Neuron (in vitro differentiated cells): ENCODE data around the gene ATP6V1G3.

ENCODE experiments used
- H2AFZ ChIP-seq: one replicate; pipeline ENCODE4 v1.6.1; 2013; ENCODE audit warnings: low read depth, mild to moderate bottlenecking, inconsistent platforms, low read length, moderate library complexity
- H3K27me3 ChIP-seq: one replicate; pipeline ENCODE4 v1.6.1; 2013; ENCODE audit warnings: low read length; ENCODE audit not compliant: insufficient read depth
- H3K36me3 ChIP-seq: one replicate; pipeline ENCODE4 v1.6.1; 2013; ENCODE audit warnings: low read length; ENCODE audit not compliant: insufficient read depth
- H3K4me1 ChIP-seq: one replicate; pipeline ENCODE4 v1.6.1; 2013; ENCODE audit warnings: low read length; ENCODE audit not compliant: insufficient read depth
- H3K4me3 ChIP-seq: 2 replicates; pipeline ENCODE4 v1.5.1; 2013; ENCODE audit warnings: mild to moderate bottlenecking, low read length, moderate library complexity
- H3K9me3 ChIP-seq: one replicate; pipeline ENCODE4 v1.6.1; 2013; ENCODE audit warnings: low read length

ATP6V1G3 gene

GRCh38 chr1:198558402-198558801 is 17.9 kb upstream of the ATP6V1G3 start:
- Histone ChIP-seq H2AFZ (no peak overlapping the region), H3K4me1 (no peaks in the 10 kb centered on the region), H3K4me3 (no peak overlapping the region), H3K9me3 (no peaks in the 10 kb centered on the region), H3K36me3 (no peaks in the 10 kb centered on the region), H3K27me3 (no peaks in the 10 kb centered on the region)

DNA sequence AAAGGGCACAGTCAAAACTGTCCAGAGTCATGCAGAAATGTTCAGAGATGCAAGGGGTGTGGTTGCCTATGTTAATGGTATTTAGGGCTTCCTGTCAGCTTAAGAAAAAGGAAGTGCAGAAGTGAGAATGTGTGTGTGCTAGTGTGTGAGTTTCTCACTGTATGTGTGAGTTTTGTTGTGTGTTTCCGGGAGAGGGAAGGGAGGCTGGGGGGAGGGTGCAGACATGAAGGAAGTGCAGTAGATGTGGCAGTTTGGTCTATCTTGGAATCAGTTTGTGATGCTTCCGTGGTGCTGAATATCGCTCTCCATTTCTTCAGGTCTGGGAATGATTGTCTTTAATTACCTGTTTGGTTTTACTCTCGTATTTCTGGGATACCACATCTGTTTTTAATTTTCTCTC is 16.5 kb upstream of the ATP6V1G3 start:
- Histone ChIP-seq H3K9me3 (no peaks in the 10 kb centered on the region), H3K36me3 (no peaks in the 10 kb centered on the region), H3K27me3 (no peaks in the 10 kb centered on the region), H3K4me1 (no peaks in the 10 kb centered on the region), H2AFZ (no peak overlapping the region), H3K4me3 (no peak overlapping the region)

DNA sequence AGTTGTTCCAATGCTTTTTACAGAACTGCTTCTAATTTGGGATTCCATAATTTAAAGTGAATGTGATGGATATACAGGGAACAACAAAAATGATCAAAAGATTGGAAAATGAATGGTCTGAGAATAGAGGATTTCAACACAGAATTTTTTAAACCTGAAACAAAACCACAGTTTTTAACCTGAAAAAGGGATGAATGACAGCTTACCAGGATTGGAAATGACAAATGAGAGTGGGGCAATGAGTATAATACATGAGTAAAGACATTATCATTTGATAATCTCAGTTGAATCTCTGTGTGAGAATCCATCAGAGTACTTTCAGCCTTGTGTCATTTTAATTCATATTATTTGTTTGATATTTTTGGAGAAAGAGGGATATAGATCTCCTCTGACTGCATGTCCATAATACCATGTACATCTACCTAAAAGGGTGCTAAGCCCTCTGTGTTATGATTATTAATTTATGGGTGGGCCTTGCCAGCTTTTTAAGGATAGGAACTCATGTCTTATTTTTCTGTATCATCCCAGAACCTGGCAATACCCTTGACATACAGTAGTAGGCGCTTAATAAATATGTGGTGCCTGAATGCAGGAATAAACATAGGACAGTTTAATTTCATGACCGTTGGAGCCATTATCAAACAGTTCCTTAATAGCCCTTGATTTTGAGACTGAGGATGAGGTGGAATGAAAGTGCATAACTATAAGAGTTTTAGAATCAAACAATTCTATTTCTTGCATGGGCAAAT is 12.4 kb upstream of the ATP6V1G3 start:
- Histone ChIP-seq H3K27me3 (no peaks in the 10 kb centered on the region), H3K4me1 (no peaks in the 10 kb centered on the region), H3K36me3 (no peaks in the 10 kb centered on the region), H3K9me3 (no peaks in the 10 kb centered on the region), H2AFZ (no peak overlapping the region), H3K4me3 (no peak overlapping the region)

GRCh38 chr1:198550941-198551524 is 10.6 kb upstream of the ATP6V1G3 start:
- H2AFZ ChIP-seq = no peak overlapping the region
- H3K4me1 ChIP-seq = no peaks in the 10 kb centered on the region
- H3K9me3 ChIP-seq = no peaks in the 10 kb centered on the region
- no peak overlapping the region for H3K4me3 ChIP-seq
- no peaks in the 10 kb centered on the region for H3K36me3 ChIP-seq
- no peaks in the 10 kb centered on the region for H3K27me3 ChIP-seq

DNA sequence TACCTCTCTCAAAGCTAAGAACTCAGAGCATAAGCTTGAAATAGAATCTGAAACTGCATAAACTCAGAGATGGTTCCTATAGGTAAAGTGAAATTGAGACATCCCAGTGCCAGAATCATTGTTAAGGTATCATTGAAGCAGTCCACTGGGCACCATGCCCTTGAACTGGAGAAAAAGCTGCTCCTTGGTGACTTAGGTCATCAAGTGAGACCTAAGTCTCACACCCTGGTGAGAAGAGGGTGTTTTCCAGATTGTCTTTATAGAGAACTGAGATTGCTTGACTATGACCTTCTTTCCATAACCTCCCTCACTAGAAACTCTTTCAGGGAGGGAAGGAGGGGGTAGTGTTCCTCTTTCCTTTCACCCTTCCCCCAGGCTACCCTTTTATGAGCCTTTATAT is 9.4 kb upstream of the ATP6V1G3 start:
- Histone ChIP-seq H3K36me3 (no peaks in the 10 kb centered on the region), H3K4me3 (no peak overlapping the region), H3K27me3 (no peaks in the 10 kb centered on the region), H2AFZ (no peak overlapping the region), H3K4me1 (no peaks in the 10 kb centered on the region), H3K9me3 (no peaks in the 10 kb centered on the region)

- Histone ChIP-seq H2AFZ (no peak overlapping the region), H3K36me3 (no peaks in the 10 kb centered on the region), H3K9me3 (no peaks in the 10 kb centered on the region), H3K4me3 (no peak overlapping the region), H3K27me3 (no peaks in the 10 kb centered on the region), H3K4me1 (no peaks in the 10 kb centered on the region)
Measured at GRCh38 chr1:198548890-198549289, 8.4 kb upstream of the ATP6V1G3 start.

DNA sequence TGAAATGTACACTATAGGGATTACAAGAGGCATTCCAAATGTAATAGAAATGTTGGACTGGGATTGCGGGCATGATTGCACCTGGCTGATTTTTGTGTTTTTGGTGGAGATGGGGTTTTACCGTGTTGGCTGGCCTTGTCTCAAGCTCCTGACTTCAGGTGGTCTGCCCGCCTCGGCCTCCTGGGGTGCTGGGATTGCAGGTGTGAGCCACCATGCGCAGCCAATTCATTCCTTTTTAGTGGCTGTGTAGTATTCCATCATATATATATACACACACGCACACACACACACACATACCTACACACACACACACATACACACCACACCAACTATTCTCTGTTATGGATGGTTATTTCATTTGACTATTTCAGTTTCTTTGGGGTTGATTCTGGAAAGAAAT is 4.7 kb upstream of the ATP6V1G3 start:
- no peaks in the 10 kb centered on the region for H3K9me3 ChIP-seq
- no peaks in the 10 kb centered on the region for H3K27me3 ChIP-seq
- H3K4me3 ChIP-seq = no peak overlapping the region
- no peak overlapping the region for H2AFZ ChIP-seq
- H3K4me1 ChIP-seq = peaks cover 5% of the 10 kb centered on the region
- H3K36me3 ChIP-seq = no peaks in the 10 kb centered on the region

GRCh38 chr1:198544265-198544664 is 3.8 kb upstream of the ATP6V1G3 start:
- Histone ChIP-seq H3K36me3 (no peaks in the 10 kb centered on the region), H3K9me3 (no peaks in the 10 kb centered on the region), H3K4me3 (no peak overlapping the region), H3K27me3 (no peaks in the 10 kb centered on the region), H2AFZ (no peak overlapping the region), H3K4me1 (peaks cover 5% of the 10 kb centered on the region)

DNA sequence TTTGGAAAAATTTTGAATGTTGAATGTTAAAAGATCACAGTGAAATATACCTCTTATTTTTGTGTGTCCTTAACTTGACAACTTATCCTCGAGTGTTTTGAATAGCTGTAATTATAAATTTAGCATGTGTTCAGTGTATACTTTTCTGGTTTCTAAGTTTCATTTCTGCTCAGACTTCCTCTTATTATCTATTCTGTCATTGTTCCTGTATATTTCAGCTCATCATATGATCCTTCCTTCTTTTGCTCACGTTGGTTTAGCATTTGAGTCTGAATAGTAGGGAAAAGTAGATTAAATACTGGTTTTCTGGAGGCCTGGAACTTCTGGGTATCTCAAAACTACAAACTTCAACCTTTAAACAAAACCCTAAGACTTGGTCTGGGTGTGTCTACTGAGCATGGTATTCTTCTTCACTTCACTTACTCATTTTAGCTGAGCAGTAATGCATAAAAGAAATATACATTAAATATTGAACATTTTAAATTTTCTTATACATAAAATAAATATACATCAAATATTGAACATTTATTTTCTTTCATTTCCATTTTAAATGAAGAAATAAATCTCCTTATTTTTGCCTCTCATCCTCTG is 3.3 kb upstream of the ATP6V1G3 start:
- Histone ChIP-seq H3K4me3 (no peak overlapping the region), H3K4me1 (peaks cover 5% of the 10 kb centered on the region), H2AFZ (no peak overlapping the region), H3K9me3 (no peaks in the 10 kb centered on the region), H3K36me3 (no peaks in the 10 kb centered on the region), H3K27me3 (no peaks in the 10 kb centered on the region)

- Histone ChIP-seq H3K36me3 (no peaks in the 10 kb centered on the region), H3K27me3 (no peaks in the 10 kb centered on the region)
Measured at GRCh38 chr1:198542632-198543031, 2.2 kb upstream of the ATP6V1G3 start.

DNA sequence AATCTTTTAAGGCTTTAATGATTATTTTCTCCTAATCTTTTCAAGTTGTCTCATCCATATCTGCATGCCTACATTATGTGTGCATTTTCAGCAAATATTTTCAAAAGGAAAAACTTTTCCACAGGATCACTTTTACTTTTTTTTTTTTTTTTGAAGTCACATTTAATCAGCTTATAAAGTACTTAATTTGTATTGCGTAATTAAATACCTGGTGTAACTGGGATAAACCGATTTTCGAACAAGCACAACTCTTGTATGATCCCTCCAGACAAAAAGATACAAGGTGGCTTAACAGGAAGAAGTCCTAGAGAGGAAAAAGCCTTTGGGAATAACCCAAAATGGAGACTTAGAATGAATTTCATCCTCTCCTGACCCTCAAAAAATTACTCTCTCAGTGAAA is 1.3 kb upstream of the ATP6V1G3 start:
- H3K4me3 ChIP-seq = no peak overlapping the region
- H3K9me3 ChIP-seq = no peaks in the 10 kb centered on the region
- peaks cover 5% of the 10 kb centered on the region for H3K4me1 ChIP-seq
- no peaks in the 10 kb centered on the region for H3K36me3 ChIP-seq
- H2AFZ ChIP-seq = no peak overlapping the region
- H3K27me3 ChIP-seq = no peaks in the 10 kb centered on the region

More at GRCh38 chr1:198542632-198543031, 2.2 kb upstream of the ATP6V1G3 start:
- peaks cover 5% of the 10 kb centered on the region for H3K4me1 ChIP-seq
- H2AFZ ChIP-seq = no peak overlapping the region
- H3K4me3 ChIP-seq = no peak overlapping the region
- no peaks in the 10 kb centered on the region for H3K9me3 ChIP-seq

GRCh38 chr1:198538579-198539364 is 1.7 kb downstream of the ATP6V1G3 start:
- Histone ChIP-seq H3K4me3 (no peak overlapping the region), H3K4me1 (peaks cover 5% of the 10 kb centered on the region), H3K9me3 (no peaks in the 10 kb centered on the region), H3K36me3 (no peaks in the 10 kb centered on the region), H2AFZ (no peak overlapping the region), H3K27me3 (no peaks in the 10 kb centered on the region)

GRCh38 chr1:198535631-198536030 is 4.8 kb downstream of the ATP6V1G3 start:
- no peaks in the 10 kb centered on the region for H3K36me3 ChIP-seq
- no peaks in the 10 kb centered on the region for H3K9me3 ChIP-seq
- H3K27me3 ChIP-seq = no peaks in the 10 kb centered on the region
- peaks cover 3% of the 10 kb centered on the region for H3K4me1 ChIP-seq
- H2AFZ ChIP-seq = no peak overlapping the region
- no peak overlapping the region for H3K4me3 ChIP-seq
